Activated T-helper 2 cell treated with anti-CD3 and anti-CD28 coated beads, Interferon-gamma antibody, Interleukin-2, Interleukin-4, amounts not matched to agents 10 μg/mL and 5 μg/mL and 100 μg/mL, durations not matched to agents 14 hours and 24 hours and 36 hours (primary cell): ENCODE measurements around the gene MUC6. TPM values are rescaled to one million over a fixed set of nuclear protein-coding genes. Genes with fewer than 3 reads are reported as not detected.

Experiments used
- DNase-seq: peaks from one replicate; pipeline ENCODE4 v3.0.0; 2021; ENCODE audit warnings: low spot score
- H3K27ac Mint-ChIP-seq: one replicate; pipeline ENCODE4 v1.8.0; 2021; ENCODE audit warnings: mixed read lengths
- H3K27me3 Mint-ChIP-seq: one replicate; pipeline ENCODE4 v1.8.0; 2021; ENCODE audit warnings: low read depth, mixed read lengths
- H3K36me3 Mint-ChIP-seq: one replicate; pipeline ENCODE4 v1.8.0; 2021; ENCODE audit warnings: low read depth, mixed read lengths
- H3K4me1 Mint-ChIP-seq: one replicate; pipeline ENCODE4 v1.8.0; 2021; ENCODE audit warnings: low read depth, mixed read lengths
- H3K4me3 Mint-ChIP-seq: one replicate; pipeline ENCODE4 v1.8.0; 2021; ENCODE audit warnings: low read depth, mild to moderate bottlenecking, moderate library complexity, mixed read lengths
- H3K9me3 Mint-ChIP-seq: one replicate; pipeline ENCODE4 v1.8.0; 2021; ENCODE audit warnings: mixed read lengths
- intact Hi-C: fragments of 100-400 bp; cut with micrococcal nuclease; formaldehyde crosslinking; loops from one replicate; pipeline ENCODE4 v1.15.1; 2023
- total RNA-seq: library from RNA; stranded (reverse); gene quantifications from 2 replicates; pipeline ENCODE4 v1.2.3, GENCODE V29; 2022

The MUC6 gene
- total RNA-seq, 1 donor from 2014 or later = not detected

GRCh38 chr11:1008803-1009145, 27.7 kb downstream of the MUC6 start:
- Mint-ChIP-seq H3K36me3 (peaks cover 11% of the 10 kb centered on the region), H3K27me3 (no peaks in the 10 kb centered on the region), H3K4me3 (no peak overlapping the region), H3K4me1 (no peaks in the 10 kb centered on the region), H3K27ac (no peak overlapping the region), H3K9me3 (no peaks in the 10 kb centered on the region)
- intact Hi-C loops = no loop called here
- DNase-seq = no peak

GRCh38 chr11:1008001-1008802, 28.3 kb downstream of the MUC6 start:
- intact Hi-C loops = no loop called here
- Mint-ChIP-seq H3K9me3 (no peaks in the 10 kb centered on the region), H3K4me3 (no peak overlapping the region), H3K4me1 (no peaks in the 10 kb centered on the region), H3K27me3 (no peaks in the 10 kb centered on the region), H3K27ac (no peak overlapping the region), H3K36me3 (peaks cover 11% of the 10 kb centered on the region)
- no peak for DNase-seq

- Mint-ChIP-seq H3K27ac (no peak overlapping the region), H3K27me3 (no peaks in the 10 kb centered on the region), H3K36me3 (peaks cover 11% of the 10 kb centered on the region), H3K4me1 (no peaks in the 10 kb centered on the region), H3K9me3 (no peaks in the 10 kb centered on the region), H3K4me3 (no peak overlapping the region)
- no peak for DNase-seq
- intact Hi-C loops = no loop called here
Observed at GRCh38 chr11:1007279-1007678, 29.2 kb downstream of the MUC6 start.

- no peaks in the 10 kb centered on the region for H3K9me3 Mint-ChIP-seq
- DNase-seq = no peak
- H3K27ac Mint-ChIP-seq = no peak overlapping the region
- peaks cover 14% of the 10 kb centered on the region for H3K36me3 Mint-ChIP-seq
- H3K4me1 Mint-ChIP-seq = no peaks in the 10 kb centered on the region
- H3K27me3 Mint-ChIP-seq = no peaks in the 10 kb centered on the region
- no peak overlapping the region for H3K4me3 Mint-ChIP-seq
- intact Hi-C loops = no loop called here
Observed at GRCh38 chr11:1006762-1007161, 29.8 kb downstream of the MUC6 start.

GRCh38 chr11:1005928-1006327, 30.6 kb downstream of the MUC6 start:
- Mint-ChIP-seq H3K4me3 (no peak overlapping the region), H3K4me1 (no peaks in the 10 kb centered on the region), H3K27me3 (no peaks in the 10 kb centered on the region), H3K27ac (no peak overlapping the region), H3K36me3 (peaks cover 21% of the 10 kb centered on the region), H3K9me3 (no peaks in the 10 kb centered on the region)
- intact Hi-C loops = no loop called here
- DNase-seq = no peak

GRCh38 chr11:1003159-1003558, 33.4 kb downstream of the MUC6 start:
- Mint-ChIP-seq H3K4me3 (no peak overlapping the region), H3K4me1 (no peaks in the 10 kb centered on the region), H3K9me3 (no peaks in the 10 kb centered on the region), H3K36me3 (peaks cover 10% of the 10 kb centered on the region), H3K27ac (no peak overlapping the region), H3K27me3 (no peaks in the 10 kb centered on the region)
- DNase-seq = no peak
- intact Hi-C loops = no loop called here

GRCh38 chr11:1002406-1002984, 34.0 kb downstream of the MUC6 start:
- H3K4me3 Mint-ChIP-seq = no peak overlapping the region
- peaks cover 10% of the 10 kb centered on the region for H3K36me3 Mint-ChIP-seq
- H3K9me3 Mint-ChIP-seq = no peaks in the 10 kb centered on the region
- H3K27ac Mint-ChIP-seq = no peak overlapping the region
- intact Hi-C loops = no loop called here
- no peak for DNase-seq
- H3K27me3 Mint-ChIP-seq = no peaks in the 10 kb centered on the region
- H3K4me1 Mint-ChIP-seq = no peaks in the 10 kb centered on the region

GRCh38 chr11:1001617-1002405, 34.7 kb downstream of the MUC6 start:
- no peak overlapping the region for H3K4me3 Mint-ChIP-seq
- intact Hi-C loops = no loop called here
- no peaks in the 10 kb centered on the region for H3K27me3 Mint-ChIP-seq
- peaks cover 10% of the 10 kb centered on the region for H3K36me3 Mint-ChIP-seq
- no peak overlapping the region for H3K27ac Mint-ChIP-seq
- H3K4me1 Mint-ChIP-seq = no peaks in the 10 kb centered on the region
- no peak for DNase-seq
- no peaks in the 10 kb centered on the region for H3K9me3 Mint-ChIP-seq

GRCh38 chr11:1000357-1001278, 35.9 kb downstream of the MUC6 start:
- H3K4me3 Mint-ChIP-seq = no peak overlapping the region
- DNase-seq = no peak
- peaks cover 17% of the 10 kb centered on the region for H3K36me3 Mint-ChIP-seq
- H3K27me3 Mint-ChIP-seq = no peaks in the 10 kb centered on the region
- no peak overlapping the region for H3K27ac Mint-ChIP-seq
- peaks cover 5% of the 10 kb centered on the region for H3K4me1 Mint-ChIP-seq
- no peaks in the 10 kb centered on the region for H3K9me3 Mint-ChIP-seq
- intact Hi-C loops = no loop called here

GRCh38 chr11:999009-999408, 37.5 kb downstream of the MUC6 start:
- no peak for DNase-seq
- Mint-ChIP-seq H3K9me3 (no peaks in the 10 kb centered on the region), H3K27me3 (no peaks in the 10 kb centered on the region), H3K4me1 (peaks cover 10% of the 10 kb centered on the region), H3K36me3 (peaks cover 23% of the 10 kb centered on the region), H3K4me3 (no peak overlapping the region), H3K27ac (no peak overlapping the region)
- intact Hi-C loops = no loop called here

GRCh38 chr11:997907-998306, 38.6 kb downstream of the MUC6 start:
- intact Hi-C loops = no loop called here

GRCh38 chr11:996681-997080, 39.8 kb downstream of the MUC6 start:
- no peak overlapping the region for H3K4me3 Mint-ChIP-seq
- no peaks in the 10 kb centered on the region for H3K9me3 Mint-ChIP-seq
- H3K27me3 Mint-ChIP-seq = no peaks in the 10 kb centered on the region
- intact Hi-C loops = no loop called here
- H3K27ac Mint-ChIP-seq = no peak overlapping the region
- DNase-seq = no peak
- peaks cover 10% of the 10 kb centered on the region for H3K4me1 Mint-ChIP-seq
- H3K36me3 Mint-ChIP-seq = peaks cover 22% of the 10 kb centered on the region

More at GRCh38 chr11:997907-998306, 38.6 kb downstream of the MUC6 start:
- DNase-seq = no peak
- H3K4me3 Mint-ChIP-seq = no peak overlapping the region
- H3K27ac Mint-ChIP-seq = no peak overlapping the region
- H3K4me1 Mint-ChIP-seq = peaks cover 10% of the 10 kb centered on the region
- peaks cover 23% of the 10 kb centered on the region for H3K36me3 Mint-ChIP-seq
- H3K27me3 Mint-ChIP-seq = no peaks in the 10 kb centered on the region
- H3K9me3 Mint-ChIP-seq = no peaks in the 10 kb centered on the region
